ENCODE data around the gene FAM3D. TPM values are rescaled to one million over a fixed set of nuclear protein-coding genes. Genes with fewer than 3 reads are reported as not detected.
A peak's percentile ranks its signal among the peaks of the same experiment; 100 is the strongest.

FAM3D gene
- polyA plus RNA-seq, 5 donors = 2.6 to 4.8 (median 3.7) TPM

GRCh38 chr3:58656631-58657030 is 9.9 kb downstream of the FAM3D start:
- DNase-seq = no peak

GRCh38 chr3:58654466-58654865 is 12.1 kb downstream of the FAM3D start:
- DNase-seq = no peak

- no peak for DNase-seq
Measured at GRCh38 chr3:58652624-58653023, 13.9 kb downstream of the FAM3D start.

GRCh38 chr3:58651276-58651675 is 15.3 kb downstream of the FAM3D start:
- no peak for DNase-seq

- peak in 1 of 2 donors; percentile 12 for DNase-seq
Measured at GRCh38 chr3:58647381-58648141, 19.0 kb downstream of the FAM3D start.

- no peak for DNase-seq
Measured at GRCh38 chr3:58646503-58646902, 20.1 kb downstream of the FAM3D start.

GRCh38 chr3:58645726-58646125 is 20.8 kb downstream of the FAM3D start:
- no peak for DNase-seq

GRCh38 chr3:58642846-58643245 is 23.7 kb downstream of the FAM3D start:
- DNase-seq = no peak

- peak; percentile 56 to 59 for DNase-seq
Measured at GRCh38 chr3:58640700-58641372, 25.7 kb downstream of the FAM3D start.

- no peak for DNase-seq
Measured at GRCh38 chr3:58639842-58640241, 26.7 kb downstream of the FAM3D start.

GRCh38 chr3:58639001-58639400 is 27.6 kb downstream of the FAM3D start:
- DNase-seq = no peak

- DNase-seq = no peak
Measured at GRCh38 chr3:58638591-58638990, 28.0 kb downstream of the FAM3D start.

- no peak for DNase-seq
Measured at GRCh38 chr3:58637509-58637908, 29.1 kb downstream of the FAM3D start.

GRCh38 chr3:58635371-58636285 is 30.9 kb downstream of the FAM3D start:
- no peak for DNase-seq

GRCh38 chr3:58633157-58633865 is 33.3 kb downstream of the FAM3D start:
- no peak for DNase-seq

- no peak for DNase-seq
Measured at GRCh38 chr3:58631742-58632141, 34.8 kb downstream of the FAM3D start.

- DNase-seq = no peak
Measured at GRCh38 chr3:58630710-58631092, 35.9 kb downstream of the FAM3D start.

- DNase-seq = peak; percentile 37 to 55
Measured at GRCh38 chr3:58630076-58630709, 36.4 kb downstream of the FAM3D start.

- DNase-seq = no peak
Measured at GRCh38 chr3:58629629-58630028, 36.9 kb downstream of the FAM3D start.

- DNase-seq = peak; percentile 83 to 84
Measured at GRCh38 chr3:58628823-58629562, 37.6 kb downstream of the FAM3D start.

Measured in right lung (tissue), 5 donors.